ENCODE data around the gene FREM1. TPM values are rescaled to one million over a fixed set of nuclear protein-coding genes. Genes with fewer than 3 reads are reported as not detected.

The FREM1 gene
- total RNA-seq, 1 experiment from 2014 or later = 0.50 TPM

DNA sequence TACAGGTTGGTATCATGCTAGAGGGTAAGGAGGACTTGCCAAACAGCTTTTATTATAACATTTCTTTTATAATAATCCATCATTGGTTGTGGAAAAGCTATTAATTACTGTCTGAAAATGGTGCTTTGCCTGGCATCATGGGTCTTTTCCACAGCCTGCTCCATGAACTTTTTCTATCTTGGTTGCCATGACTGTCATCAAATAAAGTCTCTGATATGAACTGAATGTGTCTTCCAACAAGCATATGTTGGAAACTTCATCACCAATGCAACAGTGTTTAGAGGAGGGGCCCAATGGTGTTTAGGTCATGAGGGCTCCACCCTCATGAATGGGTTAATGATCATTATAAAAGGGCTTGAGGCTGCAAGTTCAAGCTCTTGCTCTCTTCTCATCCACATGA lies 81.0 kb downstream of the FREM1 start:
- no peaks in the 10 kb centered on the region for H3K36me3 Mint-ChIP-seq (ENCODE audit: insufficient read depth, unreplicated experiment)
- DNase-seq = no peak
- H3K27me3 ChIP-seq (replicated peaks; ENCODE audit: control insufficient read depth, insufficient read depth, low read length) = no peaks in the 10 kb centered on the region
- H3K9me3 Mint-ChIP-seq (ENCODE audit: unreplicated experiment) = no peaks in the 10 kb centered on the region
- TF ChIP-seq, protein P1, sequence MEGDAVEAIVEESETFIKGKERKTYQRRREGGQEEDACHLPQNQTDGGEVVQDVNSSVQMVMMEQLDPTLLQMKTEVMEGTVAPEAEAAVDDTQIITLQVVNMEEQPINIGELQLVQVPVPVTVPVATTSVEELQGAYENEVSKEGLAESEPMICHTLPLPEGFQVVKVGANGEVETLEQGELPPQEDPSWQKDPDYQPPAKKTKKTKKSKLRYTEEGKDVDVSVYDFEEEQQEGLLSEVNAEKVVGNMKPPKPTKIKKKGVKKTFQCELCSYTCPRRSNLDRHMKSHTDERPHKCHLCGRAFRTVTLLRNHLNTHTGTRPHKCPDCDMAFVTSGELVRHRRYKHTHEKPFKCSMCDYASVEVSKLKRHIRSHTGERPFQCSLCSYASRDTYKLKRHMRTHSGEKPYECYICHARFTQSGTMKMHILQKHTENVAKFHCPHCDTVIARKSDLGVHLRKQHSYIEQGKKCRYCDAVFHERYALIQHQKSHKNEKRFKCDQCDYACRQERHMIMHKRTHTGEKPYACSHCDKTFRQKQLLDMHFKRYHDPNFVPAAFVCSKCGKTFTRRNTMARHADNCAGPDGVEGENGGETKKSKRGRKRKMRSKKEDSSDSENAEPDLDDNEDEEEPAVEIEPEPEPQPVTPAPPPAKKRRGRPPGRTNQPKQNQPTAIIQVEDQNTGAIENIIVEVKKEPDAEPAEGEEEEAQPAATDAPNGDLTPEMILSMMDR (IDR thresholded peaks at IDR 0.05; ENCODE audit: insufficient read depth in 1 of 2, low read depth in 1 of 2, low read length in 1 of 2, severe bottlenecking in 1 of 2, unreplicated experiment in 1 of 2) = no peak
- H3K4me1 Mint-ChIP-seq (ENCODE audit: low read depth, unreplicated experiment) = no peaks in the 10 kb centered on the region
- intact Hi-C loops (cut with micrococcal nuclease; ENCODE audit: unreplicated experiment) = no loop called here
- no peaks in the 10 kb centered on the region for H3K9me3 ChIP-seq
- no TSS peak for BruUV-seq (replicated peaks)
- no peaks in the 10 kb centered on the region for H3K4me1 ChIP-seq
- H3K4me3 ChIP-seq (ENCODE audit: low read depth, low read length) = no peak overlapping the region
- H3K27ac Mint-ChIP-seq (ENCODE audit: unreplicated experiment) = no peak overlapping the region
- no peak overlapping the region for H3K4me3 Mint-ChIP-seq (ENCODE audit: unreplicated experiment)
- no peaks in the 10 kb centered on the region for H3K27me3 Mint-ChIP-seq (ENCODE audit: insufficient read depth, unreplicated experiment)
- POLR2A ChIA-PET = no interaction called here
- no peaks in the 10 kb centered on the region for H3K36me3 ChIP-seq (ENCODE audit: control insufficient read depth, insufficient read depth, low read length)
- CTCF ChIA-PET = no interaction called here

DNA sequence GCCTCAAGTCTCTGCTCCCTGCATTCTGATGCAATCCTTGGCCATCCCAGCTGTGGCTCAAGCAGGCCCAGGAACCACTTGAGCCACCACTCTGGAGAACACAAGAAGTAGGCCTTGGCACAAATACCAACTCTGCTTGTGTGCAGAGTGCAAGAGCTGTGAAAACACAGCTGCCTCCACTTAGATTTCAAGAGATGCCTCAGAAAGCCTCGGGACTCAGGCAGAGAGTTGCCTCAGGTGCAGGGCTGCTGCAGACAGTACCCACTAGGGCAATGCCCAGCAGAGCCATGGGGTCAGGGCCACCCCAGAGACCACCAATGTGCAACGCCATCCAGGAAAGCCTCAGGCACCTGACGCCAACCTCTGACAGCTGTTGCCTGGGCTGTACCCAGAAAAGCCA lies 82.4 kb downstream of the FREM1 start:
- Histone ChIP-seq H3K9me3 (no peaks in the 10 kb centered on the region), H3K4me1 (no peaks in the 10 kb centered on the region), H3K36me3 (ENCODE audit: control insufficient read depth, insufficient read depth, low read length) (no peaks in the 10 kb centered on the region), H3K4me3 (ENCODE audit: low read depth, low read length) (no peak overlapping the region), H3K27me3 (replicated peaks; ENCODE audit: control insufficient read depth, insufficient read depth, low read length) (no peaks in the 10 kb centered on the region)
- ChIA-PET CTCF (no interaction called here), POLR2A (no interaction called here)
- H3K4me1 Mint-ChIP-seq (ENCODE audit: low read depth, unreplicated experiment) = no peaks in the 10 kb centered on the region
- no peak for DNase-seq
- no peak overlapping the region for H3K27ac Mint-ChIP-seq (ENCODE audit: unreplicated experiment)
- H3K36me3 Mint-ChIP-seq (ENCODE audit: insufficient read depth, unreplicated experiment) = no peaks in the 10 kb centered on the region
- TF ChIP-seq, protein P1 (IDR thresholded peaks at IDR 0.05; ENCODE audit: insufficient read depth in 1 of 2, low read depth in 1 of 2, low read length in 1 of 2, severe bottlenecking in 1 of 2, unreplicated experiment in 1 of 2) = no peak
- intact Hi-C loops (cut with micrococcal nuclease; ENCODE audit: unreplicated experiment) = no loop called here
- no peaks in the 10 kb centered on the region for H3K27me3 Mint-ChIP-seq (ENCODE audit: insufficient read depth, unreplicated experiment)
- BruUV-seq (replicated peaks) = no TSS peak
- no peak overlapping the region for H3K4me3 Mint-ChIP-seq (ENCODE audit: unreplicated experiment)
- H3K9me3 Mint-ChIP-seq (ENCODE audit: unreplicated experiment) = no peaks in the 10 kb centered on the region

DNA sequence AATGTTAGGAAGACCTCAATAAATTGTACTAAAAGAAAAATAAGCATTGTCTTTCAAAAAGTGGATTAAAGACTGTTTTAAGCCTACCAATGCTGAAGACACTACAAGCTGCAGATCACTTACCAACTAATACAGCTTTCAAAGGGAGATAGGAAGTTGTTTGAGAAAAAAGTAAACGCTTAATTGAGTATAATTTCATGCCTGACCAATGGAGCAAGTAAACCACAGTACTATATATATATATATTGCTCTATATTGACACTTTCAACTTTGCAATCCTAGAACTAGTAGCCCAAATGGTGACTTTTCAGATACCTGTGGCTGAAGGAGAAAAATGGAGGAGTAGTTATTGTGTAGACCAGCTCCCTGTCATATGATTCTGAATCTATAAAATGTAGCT lies 85.7 kb downstream of the FREM1 start:
- H3K4me3 ChIP-seq (ENCODE audit: low read depth, low read length) = no peak overlapping the region
- no peaks in the 10 kb centered on the region for H3K36me3 Mint-ChIP-seq (ENCODE audit: insufficient read depth, unreplicated experiment)
- ChIA-PET POLR2A (no interaction called here), CTCF (no interaction called here)
- H3K9me3 ChIP-seq = no peaks in the 10 kb centered on the region
- H3K9me3 Mint-ChIP-seq (ENCODE audit: unreplicated experiment) = no peaks in the 10 kb centered on the region
- H3K27me3 ChIP-seq (replicated peaks; ENCODE audit: control insufficient read depth, insufficient read depth, low read length) = no peaks in the 10 kb centered on the region
- intact Hi-C loops (cut with micrococcal nuclease; ENCODE audit: unreplicated experiment) = no loop called here
- no peak overlapping the region for H3K4me3 Mint-ChIP-seq (ENCODE audit: unreplicated experiment)
- no peak overlapping the region for H3K27ac Mint-ChIP-seq (ENCODE audit: unreplicated experiment)
- no peaks in the 10 kb centered on the region for H3K36me3 ChIP-seq (ENCODE audit: control insufficient read depth, insufficient read depth, low read length)
- no TSS peak for BruUV-seq (replicated peaks)
- H3K4me1 Mint-ChIP-seq (ENCODE audit: low read depth, unreplicated experiment) = no peaks in the 10 kb centered on the region
- no peak for DNase-seq
- H3K27me3 Mint-ChIP-seq (ENCODE audit: insufficient read depth, unreplicated experiment) = no peaks in the 10 kb centered on the region
- H3K4me1 ChIP-seq = no peaks in the 10 kb centered on the region
- TF ChIP-seq, protein P1 (IDR thresholded peaks at IDR 0.05; ENCODE audit: insufficient read depth in 1 of 2, low read depth in 1 of 2, low read length in 1 of 2, severe bottlenecking in 1 of 2, unreplicated experiment in 1 of 2) = no peak

All from Caco-2 (cell line).